Measurements from ENCODE around the gene FOXL2NB.

FOXL2NB gene

GRCh38 chr3:138945709-138946662 is 1.0 kb upstream of the FOXL2NB start:
- Histone ChIP-seq H2BK12ac (ENCODE audit: low read length) (no peak overlapping the region), H3K4ac (ENCODE audit: low read depth, low read length) (no peak overlapping the region), H3K79me2 (ENCODE audit: control insufficient read depth, insufficient read depth, low read length, poor library complexity) (no peaks in the 10 kb centered on the region), H3K4me3 (ENCODE audit: low read depth, low read length) (peak overlapping the region; percentile 55), H3K36me3 (ENCODE audit: control insufficient read depth in 1 of 2, insufficient read depth in 2 of 2, low read length in 2 of 2) (no peaks in the 10 kb centered on the region), H2BK120ac (ENCODE audit: insufficient read depth, low read length, poor library complexity) (no peak overlapping the region), H4K12ac (ENCODE audit: low read depth, low read length) (no peak overlapping the region), H4K8ac (ENCODE audit: low read depth, low read length) (no peak overlapping the region), H3K4me1 (ENCODE audit: control insufficient read depth in 1 of 2, insufficient read depth in 2 of 2, low read length in 2 of 2) (peaks cover 31 to 35% of the 10 kb centered on the region in 2 experiments), H3K23ac (ENCODE audit: low read length) (no peak overlapping the region), H3K27me3 (ENCODE audit: insufficient read depth, low read length) (peaks cover 81% of the 10 kb centered on the region), H4K91ac (ENCODE audit: low read depth, low read length) (no peak overlapping the region), H2BK5ac (ENCODE audit: low read depth, low read length, poor library complexity) (no peak overlapping the region), H3K27ac (ENCODE audit: low read depth, low read length) (no peak overlapping the region), H3K79me1 (ENCODE audit: low read length) (no peaks in the 10 kb centered on the region), H3K4me2 (ENCODE audit: low read length) (peak overlapping the region; percentile 88), H3K18ac (ENCODE audit: low read length) (no peak overlapping the region), H3K9ac (ENCODE audit: low read length) (no peak overlapping the region), H2AK5ac (ENCODE audit: low read length) (no peak overlapping the region), H2AFZ (ENCODE audit: insufficient read depth, low read length, poor library complexity) (peak overlapping the region; percentile 69), H3K9me3 (ENCODE audit: insufficient read depth, low read depth, low read length) (peaks cover 7% of the 10 kb centered on the region), H3K14ac (ENCODE audit: low read length) (no peak overlapping the region)
- peak; percentile 18 to 56 for DNase-seq
- no CpG with 5 or more reads among the region's 120 CpGs for WGBS (ENCODE audit: extremely low coverage, insufficient coverage, insufficient read length)

- Histone ChIP-seq H3K23ac (ENCODE audit: low read length) (no peak overlapping the region), H3K79me1 (ENCODE audit: low read length) (no peaks in the 10 kb centered on the region), H2BK5ac (ENCODE audit: low read depth, low read length, poor library complexity) (no peak overlapping the region), H4K91ac (ENCODE audit: low read depth, low read length) (no peak overlapping the region), H2AK5ac (ENCODE audit: low read length) (no peak overlapping the region), H3K4ac (ENCODE audit: low read depth, low read length) (no peak overlapping the region), H4K8ac (ENCODE audit: low read depth, low read length) (no peak overlapping the region), H4K12ac (ENCODE audit: low read depth, low read length) (no peak overlapping the region), H3K9ac (ENCODE audit: low read length) (no peak overlapping the region), H3K18ac (ENCODE audit: low read length) (no peak overlapping the region), H2BK120ac (ENCODE audit: insufficient read depth, low read length, poor library complexity) (no peak overlapping the region), H2AFZ (ENCODE audit: insufficient read depth, low read length, poor library complexity) (no peak overlapping the region), H3K27ac (ENCODE audit: low read depth, low read length) (no peak overlapping the region), H3K27me3 (ENCODE audit: insufficient read depth, low read length) (peaks cover 87% of the 10 kb centered on the region), H3K79me2 (ENCODE audit: control insufficient read depth, insufficient read depth, low read length, poor library complexity) (no peaks in the 10 kb centered on the region), H3K4me2 (ENCODE audit: low read length) (peak overlapping the region; percentile 88), H3K4me1 (ENCODE audit: control insufficient read depth in 1 of 2, insufficient read depth in 2 of 2, low read length in 2 of 2) (peaks cover 31 to 35% of the 10 kb centered on the region in 2 experiments), H2BK12ac (ENCODE audit: low read length) (no peak overlapping the region), H3K36me3 (ENCODE audit: control insufficient read depth in 1 of 2, insufficient read depth in 2 of 2, low read length in 2 of 2) (no peaks in the 10 kb centered on the region), H3K14ac (ENCODE audit: low read length) (no peak overlapping the region), H3K9me3 (ENCODE audit: insufficient read depth, low read depth, low read length) (peaks cover 7% of the 10 kb centered on the region), H3K4me3 (ENCODE audit: low read depth, low read length) (no peak overlapping the region)
- WGBS (ENCODE audit: extremely low coverage, insufficient coverage, insufficient read length) = no CpG with 5 or more reads among the region's 21 CpGs
- no peak for DNase-seq
Observed at GRCh38 chr3:138947495-138948121, 591 bp downstream of the FOXL2NB start.

- no peak overlapping the region for H3K23ac ChIP-seq (ENCODE audit: low read length)
- no CpG with 5 or more reads among the region's 3 CpGs for WGBS (ENCODE audit: extremely low coverage, insufficient coverage, insufficient read length)
- H2BK120ac ChIP-seq (ENCODE audit: insufficient read depth, low read length, poor library complexity) = no peak overlapping the region
- DNase-seq = no peak
- no peak overlapping the region for H4K8ac ChIP-seq (ENCODE audit: low read depth, low read length)
- no peak overlapping the region for H2BK12ac ChIP-seq (ENCODE audit: low read length)
- no peak overlapping the region for H2BK5ac ChIP-seq (ENCODE audit: low read depth, low read length, poor library complexity)
- H4K12ac ChIP-seq (ENCODE audit: low read depth, low read length) = no peak overlapping the region
- no peaks in the 10 kb centered on the region for H3K36me3 ChIP-seq (ENCODE audit: control insufficient read depth in 1 of 2, insufficient read depth in 2 of 2, low read length in 2 of 2)
- H3K79me1 ChIP-seq (ENCODE audit: low read length) = no peaks in the 10 kb centered on the region
- no peak overlapping the region for H3K9ac ChIP-seq (ENCODE audit: low read length)
- no peak overlapping the region for H2AFZ ChIP-seq (ENCODE audit: insufficient read depth, low read length, poor library complexity)
- no peak overlapping the region for H3K4ac ChIP-seq (ENCODE audit: low read depth, low read length)
- H4K91ac ChIP-seq (ENCODE audit: low read depth, low read length) = no peak overlapping the region
- peaks cover 79% of the 10 kb centered on the region for H3K27me3 ChIP-seq (ENCODE audit: insufficient read depth, low read length)
- no peak overlapping the region for H3K18ac ChIP-seq (ENCODE audit: low read length)
- H3K4me3 ChIP-seq (ENCODE audit: low read depth, low read length) = no peak overlapping the region
- peak overlapping the region; percentile 72 for H3K4me2 ChIP-seq (ENCODE audit: low read length)
- H3K27ac ChIP-seq (ENCODE audit: low read depth, low read length) = no peak overlapping the region
- H3K79me2 ChIP-seq (ENCODE audit: control insufficient read depth, insufficient read depth, low read length, poor library complexity) = no peaks in the 10 kb centered on the region
- H3K9me3 ChIP-seq (ENCODE audit: insufficient read depth, low read depth, low read length) = peaks cover 7% of the 10 kb centered on the region
- H3K14ac ChIP-seq (ENCODE audit: low read length) = no peak overlapping the region
- no peak overlapping the region for H2AK5ac ChIP-seq (ENCODE audit: low read length)
- H3K4me1 ChIP-seq (ENCODE audit: control insufficient read depth in 1 of 2, insufficient read depth in 2 of 2, low read length in 2 of 2) = peaks cover 31 to 35% of the 10 kb centered on the region in 2 experiments
Observed at GRCh38 chr3:138948371-138949001, 1.5 kb downstream of the FOXL2NB start.

GRCh38 chr3:138949002-138949418 is 2.0 kb downstream of the FOXL2NB start:
- Histone ChIP-seq H3K27me3 (ENCODE audit: insufficient read depth, low read length) (peaks cover 75% of the 10 kb centered on the region), H2BK5ac (ENCODE audit: low read depth, low read length, poor library complexity) (no peak overlapping the region), H3K27ac (ENCODE audit: low read depth, low read length) (no peak overlapping the region), H3K4me1 (ENCODE audit: control insufficient read depth in 1 of 2, insufficient read depth in 2 of 2, low read length in 2 of 2) (peaks cover 31 to 35% of the 10 kb centered on the region in 2 experiments), H2AFZ (ENCODE audit: insufficient read depth, low read length, poor library complexity) (no peak overlapping the region), H4K12ac (ENCODE audit: low read depth, low read length) (no peak overlapping the region), H2BK12ac (ENCODE audit: low read length) (no peak overlapping the region), H3K18ac (ENCODE audit: low read length) (no peak overlapping the region), H3K9ac (ENCODE audit: low read length) (no peak overlapping the region), H3K36me3 (ENCODE audit: control insufficient read depth in 1 of 2, insufficient read depth in 2 of 2, low read length in 2 of 2) (no peaks in the 10 kb centered on the region), H3K4me2 (ENCODE audit: low read length) (peak overlapping the region; percentile 72), H3K79me2 (ENCODE audit: control insufficient read depth, insufficient read depth, low read length, poor library complexity) (no peaks in the 10 kb centered on the region), H2AK5ac (ENCODE audit: low read length) (no peak overlapping the region), H3K9me3 (ENCODE audit: insufficient read depth, low read depth, low read length) (peaks cover 7% of the 10 kb centered on the region), H3K4ac (ENCODE audit: low read depth, low read length) (no peak overlapping the region), H4K91ac (ENCODE audit: low read depth, low read length) (no peak overlapping the region), H3K79me1 (ENCODE audit: low read length) (no peaks in the 10 kb centered on the region), H2BK120ac (ENCODE audit: insufficient read depth, low read length, poor library complexity) (no peak overlapping the region), H3K23ac (ENCODE audit: low read length) (no peak overlapping the region), H3K4me3 (ENCODE audit: low read depth, low read length) (no peak overlapping the region), H4K8ac (ENCODE audit: low read depth, low read length) (no peak overlapping the region), H3K14ac (ENCODE audit: low read length) (no peak overlapping the region)
- WGBS (ENCODE audit: extremely low coverage, insufficient coverage, insufficient read length) = no CpG with 5 or more reads among the region's 5 CpGs
- DNase-seq = peak; percentile 60 to 70

Measured in trophoblast cell (in vitro differentiated cells and primary cell).